GM12878 (cell line): ENCODE results near the gene BAZ2B. TPM values are rescaled to one million over a fixed set of nuclear protein-coding genes. Genes with fewer than 3 reads are reported as not detected.

ENCODE experiments used
- ATAC-seq: fragments of 200-7000 bp; cut with Tn5 transposase; 3 replicates; pipeline ENCODE4 v1.9.1; 2020; ENCODE audit warnings: mild to moderate bottlenecking, moderate library complexity
- BruUV-seq: library from RNA; stranded (reverse); fragments of 400-500 nt; replicated peaks from 2 replicates; lab custom pipeline; 2021; lab: Mats Ljungman, UMichigan
- CTCF ChIA-PET: fragments of 300-600 bp; sonication (Branson Sonifier 250); formaldehyde crosslinking; extraction: SDS; loops from one replicate; lab custom pipeline; 2021; ENCODE audit warnings: inconsistent platforms; lab: Yijun Ruan, JAX
- POLR2A ChIA-PET: fragments of 350-600 bp; formaldehyde crosslinking; extraction: SDS; loops from one replicate; lab custom pipeline; 2021; ENCODE audit warnings: inconsistent platforms; lab: Charles Lee
- RAD21 ChIA-PET: fragments of 300-600 bp; sonication (Branson Sonifier 250); formaldehyde crosslinking; loops from one replicate; lab custom pipeline; 2023; ENCODE audit warnings: antibody characterized with exemption; ENCODE audit not compliant: unreplicated experiment; lab: Charles Lee
- SMC1A ChIA-PET: fragments of 300-600 bp; sonication (Branson Sonifier 250); formaldehyde crosslinking; loops from one replicate; lab custom pipeline; 2023; ENCODE audit not compliant: unreplicated experiment, uncharacterized antibody; lab: Charles Lee
- DNase-seq: peaks from one replicate; pipeline ENCODE4 v3.0.0-alpha.2; 2011; ENCODE audit warnings: low read depth, low spot score
- FAIRE-seq: peaks from 3 replicates; lab custom pipeline; 2011; peaks lifted over from hg19 to GRCh38; lab: Jason Lieb, UNC
- H2AFZ ChIP-seq: 2 replicates; pipeline ENCODE4 v1.6.0; 2011; ENCODE audit warnings: low read depth, low read length, control low read depth; ENCODE audit not compliant: control insufficient read depth
- H3K27ac ChIP-seq: 2 replicates; pipeline ENCODE4 v1.5.1; 2011; ENCODE audit warnings: control low read depth; ENCODE audit not compliant: control insufficient read depth, insufficient read depth
- H3K27me3 ChIP-seq, 2 experiments: replicated peaks in 1 of 2; 2 replicates each; pipeline versions ENCODE4 v1.6.0 to v1.6.1; 2011; ENCODE audit warnings: low read length in 1 of 2; ENCODE audit not compliant: control insufficient read depth in 2 of 2, insufficient read depth in 2 of 2
- H3K36me3 ChIP-seq, 2 experiments: 2 replicates each; pipeline ENCODE4 v1.5.1; 2011; ENCODE audit warnings: low read length in 1 of 2; ENCODE audit not compliant: control insufficient read depth in 2 of 2, insufficient read depth in 2 of 2
- H3K4me1 ChIP-seq: 2 replicates; pipeline ENCODE4 v1.6.1; 2011; ENCODE audit warnings: mild to moderate bottlenecking, low read length, moderate library complexity, mixed read lengths; ENCODE audit not compliant: control insufficient read depth, insufficient read depth
- H3K4me2 ChIP-seq: 2 replicates; pipeline ENCODE4 v1.6.0; 2011; ENCODE audit warnings: control low read depth; ENCODE audit not compliant: control insufficient read depth, insufficient read depth
- H3K4me3 ChIP-seq: fragments of 200-600 bp; sonication (generic); 2 replicates; pipeline ENCODE4 v1.5.1; 2016
- H3K79me2 ChIP-seq: 2 replicates; pipeline ENCODE4 v1.6.0; 2011; ENCODE audit warnings: low read length; ENCODE audit not compliant: control insufficient read depth, insufficient read depth
- H3K9ac ChIP-seq: 2 replicates; pipeline ENCODE4 v1.8.0; 2011; ENCODE audit warnings: low read length, control low read depth, mixed read lengths; ENCODE audit not compliant: control insufficient read depth, insufficient read depth
- H3K9me3 ChIP-seq: replicated peaks from 3 replicates; pipeline ENCODE4 v1.5.1; 2011; ENCODE audit warnings: mild to moderate bottlenecking, low read length; ENCODE audit not compliant: control insufficient read depth, insufficient read depth
- H4K20me1 ChIP-seq: 2 replicates; pipeline ENCODE4 v1.6.0; 2011; ENCODE audit not compliant: control insufficient read depth, insufficient read depth
- CEBPZ ChIP-seq: fragments of 150-350 bp; IDR thresholded peaks from 2 replicates; pipeline ENCODE4 v1.6.1; 2016; ENCODE audit warnings: low read depth, low read length
- CHD4 ChIP-seq: fragments of 200-600 bp; sonication (generic); IDR thresholded peaks from 2 replicates; pipeline ENCODE4 v1.6.1; 2016; ENCODE audit warnings: mild to moderate bottlenecking
- HCFC1 ChIP-seq: fragments of 150-350 bp; IDR thresholded peaks from 2 replicates; pipeline ENCODE4 v1.6.1; 2014; ENCODE audit warnings: low read length
- HDAC6 ChIP-seq: fragments of 200-600 bp; sonication (generic); IDR thresholded peaks from one replicate; pipeline ENCODE4 v1.8.0; 2017; ENCODE audit warnings: antibody characterized with exemption; ENCODE audit not compliant: unreplicated experiment
- IRF4 ChIP-seq: IDR thresholded peaks from 2 replicates; pipeline ENCODE4 v1.6.1; 2011; ENCODE audit warnings: low read depth, low read length
- KDM1A ChIP-seq: fragments of 200-600 bp; sonication (generic); IDR thresholded peaks from 2 replicates; pipeline ENCODE4 v1.6.1; 2016; ENCODE audit warnings: borderline replicate concordance
- MAX ChIP-seq: IDR thresholded peaks from 2 replicates; pipeline ENCODE4 v1.6.1; 2012; ENCODE audit warnings: low read depth, low read length, improper control_type of control experiment
- PBX3 ChIP-seq: IDR thresholded peaks from 2 replicates; pipeline ENCODE4 v1.6.1; 2011; ENCODE audit warnings: mild to moderate bottlenecking, low read depth, low read length, moderate library complexity; ENCODE audit not compliant: insufficient replicate concordance
- POLR2A ChIP-seq: IDR thresholded peaks from 2 replicates; pipeline ENCODE4 v1.6.1; 2011; ENCODE audit warnings: low read depth, mild to moderate bottlenecking, low read length
- POLR2AphosphoS2 ChIP-seq: IDR thresholded peaks from 2 replicates; pipeline ENCODE4 v1.6.1; 2011; ENCODE audit warnings: low read depth, mild to moderate bottlenecking, low read length, improper control_type of control experiment, moderate library complexity
- RCOR1 ChIP-seq: conservative IDR thresholded peaks from 2 replicates; pipeline ENCODE4 v1.6.1; 2012; ENCODE audit warnings: low read depth, low read length, improper control_type of control experiment
- WGBS: methylation state at CpG from one replicate; pipeline ENCODE4 v1.1.6; 2016; ENCODE audit warnings: low lambda C conversion rate; ENCODE audit not compliant: insufficient replicate concordance, insufficient coverage; ENCODE audit errors: missing lambda C conversion rate; 5-methylcytosine and 5-hydroxymethylcytosine counted together
- in situ Hi-C: fragments of 300-500 bp; cut with MboI; formaldehyde crosslinking; loops from 9 replicates; pipeline ENCODE4 v1.14.3; 2018; ENCODE audit warnings: mixed read lengths
- intact Hi-C: fragments of 100-400 bp; cut with micrococcal nuclease; formaldehyde crosslinking; loops from one replicate; pipeline ENCODE4 v1.14.2; 2022; ENCODE audit not compliant: unreplicated experiment
- polyA plus RNA-seq, 11 experiments: library from polyadenylated mRNA; depleted of rRNA in 4 of 11; unstranded in 6 of 11; stranded (reverse) in 5 of 11; fragments of >200 nt; fragmentation: Nextera tagmentation in 4 of 11; fragmentation: Illumina TruSeq in 1 of 11; extraction: Ambion mirVana in 4 of 11; extraction: Trizol in 1 of 11; gene quantifications; 1 replicate in 1 of 11; 2 replicates in 10 of 11; pipeline versions ENCODE4 v1.2.1 to v1.2.3, GENCODE V29; 2011 to 2016; ENCODE audit warnings: inconsistent platforms in 2 of 11, missing spikeins in 2 of 11, low read depth in 1 of 11
- total RNA-seq, 4 experiments: library from RNA; depleted of rRNA in 3 of 4; stranded (reverse); fragments of >200 nt in 3 of 4; fragmentation: Illumina TruSeq in 1 of 4; extraction: Trizol in 1 of 4; gene quantifications; 2 replicates each; pipeline versions ENCODE4 v1.2.1 to v1.2.3, GENCODE V29; 2013 to 2021

The BAZ2B gene
- total and polyA plus RNA-seq, 10 of the 15 experiments (the other 5 are each of a cell fraction or from before 2014, with no cell fraction given) = 8.8 to 49.7 (median 24.7) TPM

GRCh38 chr2:159592441-159592840 is 23.9 kb downstream of the BAZ2B start:
- Histone ChIP-seq H4K20me1 (no peaks in the 10 kb centered on the region; the same call in 1 of the 2 replicates), H3K4me1 (no peaks in the 10 kb centered on the region), H2AFZ (no peak overlapping the region), H3K4me2 (no peak overlapping the region), H3K9ac (no peak overlapping the region), H3K9me3 (no peaks in the 10 kb centered on the region), H3K27me3 (no peaks in the 10 kb centered on the region), H3K27ac (no peak overlapping the region), H3K4me3 (no peak overlapping the region), H3K36me3 (no peaks in the 10 kb centered on the region), H3K79me2 (no peaks in the 10 kb centered on the region)
- ChIA-PET RAD21 (no interaction called here), SMC1A (no interaction called here), POLR2A (interaction anchor here (0.8 kb wide), 1 partner anchor 8 kb away, joined by 3 read pairs; no protein-coding TSS in a partner anchor), CTCF (no interaction called here)
- WGBS = 49% methylated on average over 4 of the region's 4 CpGs
- BruUV-seq = no TSS peak
- ATAC-seq (no peak), FAIRE-seq (no peak), DNase-seq (no peak)
- intact Hi-C loops = no loop called here
- in situ Hi-C loops = no loop called here
- TF ChIP-seq POLR2AphosphoS2 (no peak), CHD4 (no peak), KDM1A (no peak), RCOR1 (no peak), IRF4 (no peak), HDAC6 (no peak), HCFC1 (no peak), PBX3 (no peak), POLR2A (no peak), MAX (no peak), CEBPZ (no peak)
